Measurements from ENCODE around the gene GASK1A. TPM values are rescaled to one million over a fixed set of nuclear protein-coding genes. Genes with fewer than 3 reads are reported as not detected.

The GASK1A gene
- total RNA-seq, 2 experiments from 2014 or later = 0.28 TPM; not detected in 1

DNA sequence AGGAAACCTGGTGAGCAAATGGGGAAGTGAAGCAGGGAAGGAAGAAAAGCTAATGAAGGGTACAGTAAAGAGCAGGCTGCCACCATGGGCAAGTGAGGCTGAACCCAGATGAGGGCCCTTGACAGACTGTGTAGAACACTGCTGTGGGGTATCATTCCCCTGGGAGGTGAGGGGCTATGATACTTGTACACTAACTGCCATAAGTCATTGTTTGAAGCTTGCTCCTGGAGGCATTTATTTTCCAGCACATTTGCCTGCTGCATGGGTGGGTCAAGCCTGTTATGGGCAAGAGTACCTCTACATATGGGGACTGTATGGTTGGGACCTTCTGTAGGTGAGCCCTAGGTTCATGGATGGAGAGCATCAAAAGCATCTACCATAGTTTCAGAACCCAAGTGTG is 69.4 kb downstream of the GASK1A start:
- H3K27ac Mint-ChIP-seq = no peak overlapping the region
- no peak overlapping the region for H3K4me3 Mint-ChIP-seq
- no peaks in the 10 kb centered on the region for H3K4me1 ChIP-seq (ENCODE audit: insufficient read depth, low read length)
- CTCF ChIA-PET = no interaction called here
- POLR2A ChIA-PET = no interaction called here
- peaks cover 18 to 41% of the 10 kb centered on the region in 2 experiments for H3K9me3 ChIP-seq (ENCODE audit: control insufficient read depth in 1 of 2, insufficient read depth in 1 of 2, low read length in 2 of 2)
- H3K36me3 Mint-ChIP-seq (ENCODE audit: low read depth) = peaks cover 37% of the 10 kb centered on the region
- TF ChIP-seq, protein P1, sequence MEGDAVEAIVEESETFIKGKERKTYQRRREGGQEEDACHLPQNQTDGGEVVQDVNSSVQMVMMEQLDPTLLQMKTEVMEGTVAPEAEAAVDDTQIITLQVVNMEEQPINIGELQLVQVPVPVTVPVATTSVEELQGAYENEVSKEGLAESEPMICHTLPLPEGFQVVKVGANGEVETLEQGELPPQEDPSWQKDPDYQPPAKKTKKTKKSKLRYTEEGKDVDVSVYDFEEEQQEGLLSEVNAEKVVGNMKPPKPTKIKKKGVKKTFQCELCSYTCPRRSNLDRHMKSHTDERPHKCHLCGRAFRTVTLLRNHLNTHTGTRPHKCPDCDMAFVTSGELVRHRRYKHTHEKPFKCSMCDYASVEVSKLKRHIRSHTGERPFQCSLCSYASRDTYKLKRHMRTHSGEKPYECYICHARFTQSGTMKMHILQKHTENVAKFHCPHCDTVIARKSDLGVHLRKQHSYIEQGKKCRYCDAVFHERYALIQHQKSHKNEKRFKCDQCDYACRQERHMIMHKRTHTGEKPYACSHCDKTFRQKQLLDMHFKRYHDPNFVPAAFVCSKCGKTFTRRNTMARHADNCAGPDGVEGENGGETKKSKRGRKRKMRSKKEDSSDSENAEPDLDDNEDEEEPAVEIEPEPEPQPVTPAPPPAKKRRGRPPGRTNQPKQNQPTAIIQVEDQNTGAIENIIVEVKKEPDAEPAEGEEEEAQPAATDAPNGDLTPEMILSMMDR (IDR thresholded peaks at IDR 0.05) = no peak
- no peaks in the 10 kb centered on the region for H3K4me1 Mint-ChIP-seq (ENCODE audit: low read depth)
- H3K4me3 ChIP-seq (ENCODE audit: low read length) = no peak overlapping the region
- H3K27me3 Mint-ChIP-seq = no peaks in the 10 kb centered on the region
- H3K36me3 ChIP-seq (ENCODE audit: insufficient read depth, low read length) = no peaks in the 10 kb centered on the region
- no peak for ATAC-seq (ENCODE audit: poor library complexity)
- H3K27me3 ChIP-seq (ENCODE audit: control insufficient read depth in 1 of 2, insufficient read depth in 2 of 2, low read length in 2 of 2) = no peaks in the 10 kb centered on the region
- intact Hi-C loops (cut with DNase I, micrococcal nuclease) = no loop called here
- peaks cover 30% of the 10 kb centered on the region for H3K9me3 Mint-ChIP-seq
- no peak for DNase-seq
- no peak overlapping the region for H3K27ac ChIP-seq (ENCODE audit: low read depth in 1 of 2, low read length in 2 of 2)

DNA sequence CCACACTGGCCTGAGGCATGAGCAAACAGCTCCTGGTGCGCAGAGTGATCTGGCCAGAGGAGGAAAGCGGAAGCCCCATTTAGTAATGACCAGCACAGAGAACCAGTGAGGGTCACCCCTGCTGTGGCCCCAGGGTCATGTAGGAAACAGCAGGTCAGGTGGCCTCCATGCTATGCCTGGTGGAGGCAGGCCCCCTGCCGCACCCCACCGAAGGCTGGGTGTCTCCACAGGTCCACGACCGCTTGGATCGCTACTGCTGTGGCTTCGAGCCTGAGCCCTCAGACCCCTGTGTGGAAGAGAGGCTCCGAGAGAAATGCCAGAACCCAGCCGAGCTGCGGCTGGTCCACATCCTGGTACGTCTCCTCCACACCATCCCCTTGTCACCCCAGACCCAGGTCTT is 74.2 kb downstream of the GASK1A start:
- H3K36me3 Mint-ChIP-seq (ENCODE audit: low read depth) = peaks cover 26% of the 10 kb centered on the region
- no peak overlapping the region for H3K27ac ChIP-seq (ENCODE audit: low read depth in 1 of 2, low read length in 2 of 2)
- intact Hi-C loops (cut with DNase I, micrococcal nuclease) = no loop called here
- H3K4me3 ChIP-seq (ENCODE audit: low read length) = no peak overlapping the region
- H3K4me1 Mint-ChIP-seq (ENCODE audit: low read depth) = no peaks in the 10 kb centered on the region
- no peak for DNase-seq
- POLR2A ChIA-PET = no interaction called here
- CTCF ChIA-PET = no interaction called here
- H3K36me3 ChIP-seq (ENCODE audit: insufficient read depth, low read length) = no peaks in the 10 kb centered on the region
- H3K9me3 ChIP-seq (ENCODE audit: control insufficient read depth in 1 of 2, insufficient read depth in 1 of 2, low read length in 2 of 2) = peaks cover 6 to 28% of the 10 kb centered on the region in 2 experiments
- ATAC-seq (ENCODE audit: poor library complexity) = no peak
- no peak overlapping the region for H3K4me3 Mint-ChIP-seq
- H3K27me3 Mint-ChIP-seq = no peaks in the 10 kb centered on the region
- TF ChIP-seq, protein P1 (IDR thresholded peaks at IDR 0.05) = no peak
- H3K9me3 Mint-ChIP-seq = peaks cover 18% of the 10 kb centered on the region
- no peak overlapping the region for H3K27ac Mint-ChIP-seq
- no peaks in the 10 kb centered on the region for H3K27me3 ChIP-seq (ENCODE audit: control insufficient read depth in 1 of 2, insufficient read depth in 2 of 2, low read length in 2 of 2)
- H3K4me1 ChIP-seq (ENCODE audit: insufficient read depth, low read length) = no peaks in the 10 kb centered on the region

DNA sequence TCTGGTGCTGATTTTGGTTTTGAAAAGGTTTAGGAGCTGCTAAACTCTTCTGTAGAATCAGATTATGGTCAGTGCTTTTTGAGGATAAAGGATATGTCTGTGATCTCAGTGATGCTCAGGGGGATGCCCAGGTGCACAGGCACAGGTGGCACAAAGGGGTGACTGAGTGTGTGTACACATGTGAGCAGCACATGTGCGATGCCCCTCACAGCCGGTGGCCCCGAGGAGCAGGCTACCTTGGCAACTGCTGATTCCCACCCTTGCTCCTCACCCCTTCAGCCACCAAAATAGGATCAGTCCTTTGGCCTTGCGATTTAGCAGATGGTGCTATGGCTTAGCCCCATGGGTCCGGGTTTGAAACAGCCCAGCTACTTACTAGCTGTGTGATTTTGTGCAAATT is 75.6 kb downstream of the GASK1A start:
- TF ChIP-seq, protein P1 (IDR thresholded peaks at IDR 0.05) = no peak
- ATAC-seq (ENCODE audit: poor library complexity) (no peak), DNase-seq (no peak)
- Mint-ChIP-seq H3K27me3 (no peaks in the 10 kb centered on the region), H3K36me3 (ENCODE audit: low read depth) (peaks cover 17% of the 10 kb centered on the region), H3K4me3 (no peak overlapping the region), H3K27ac (no peak overlapping the region), H3K9me3 (peaks cover 13% of the 10 kb centered on the region), H3K4me1 (ENCODE audit: low read depth) (peaks cover 2% of the 10 kb centered on the region)
- intact Hi-C loops (cut with DNase I, micrococcal nuclease) = no loop called here
- Histone ChIP-seq H3K4me1 (ENCODE audit: insufficient read depth, low read length) (peaks cover 4% of the 10 kb centered on the region), H3K36me3 (ENCODE audit: insufficient read depth, low read length) (no peaks in the 10 kb centered on the region), H3K9me3 (ENCODE audit: control insufficient read depth in 1 of 2, insufficient read depth in 1 of 2, low read length in 2 of 2) (peaks cover 6 to 19% of the 10 kb centered on the region in 2 experiments), H3K27ac (ENCODE audit: low read depth in 1 of 2, low read length in 2 of 2) (no peak overlapping the region), H3K4me3 (ENCODE audit: low read length) (no peak overlapping the region), H3K27me3 (ENCODE audit: control insufficient read depth in 1 of 2, insufficient read depth in 2 of 2, low read length in 2 of 2) (no peaks in the 10 kb centered on the region)
- ChIA-PET CTCF (no interaction called here), POLR2A (no interaction called here)
